Measurements from ENCODE around the gene DCC.

Gene DCC

DNA sequence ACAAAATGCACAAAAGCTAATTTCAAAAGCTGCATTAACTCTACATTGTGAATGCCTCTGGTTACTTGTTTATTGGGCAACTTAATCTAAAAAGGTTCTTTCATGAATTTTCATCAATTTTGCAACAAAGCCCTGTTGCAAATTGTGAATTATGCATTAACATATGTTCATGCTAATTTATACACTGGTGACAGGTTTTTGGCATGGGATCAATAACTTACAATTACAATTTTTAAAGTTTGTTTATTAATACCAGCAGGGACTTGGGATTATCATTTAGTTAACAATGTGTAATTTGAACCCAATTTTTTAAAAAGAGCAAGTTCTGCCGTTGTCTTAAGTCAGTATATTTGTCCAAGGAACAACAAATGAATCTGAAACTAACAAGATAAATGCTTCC, 183.6 kb downstream of the DCC start:
- H3K4me3 ChIP-seq (ENCODE audit: low read depth, low read length), result no peak overlapping the region
- ChIA-PET POLR2A (no interaction called here), CTCF (no interaction called here)
- no peak for DNase-seq (ENCODE audit: low read depth, low spot score)
- TF ChIP-seq, protein P1, sequence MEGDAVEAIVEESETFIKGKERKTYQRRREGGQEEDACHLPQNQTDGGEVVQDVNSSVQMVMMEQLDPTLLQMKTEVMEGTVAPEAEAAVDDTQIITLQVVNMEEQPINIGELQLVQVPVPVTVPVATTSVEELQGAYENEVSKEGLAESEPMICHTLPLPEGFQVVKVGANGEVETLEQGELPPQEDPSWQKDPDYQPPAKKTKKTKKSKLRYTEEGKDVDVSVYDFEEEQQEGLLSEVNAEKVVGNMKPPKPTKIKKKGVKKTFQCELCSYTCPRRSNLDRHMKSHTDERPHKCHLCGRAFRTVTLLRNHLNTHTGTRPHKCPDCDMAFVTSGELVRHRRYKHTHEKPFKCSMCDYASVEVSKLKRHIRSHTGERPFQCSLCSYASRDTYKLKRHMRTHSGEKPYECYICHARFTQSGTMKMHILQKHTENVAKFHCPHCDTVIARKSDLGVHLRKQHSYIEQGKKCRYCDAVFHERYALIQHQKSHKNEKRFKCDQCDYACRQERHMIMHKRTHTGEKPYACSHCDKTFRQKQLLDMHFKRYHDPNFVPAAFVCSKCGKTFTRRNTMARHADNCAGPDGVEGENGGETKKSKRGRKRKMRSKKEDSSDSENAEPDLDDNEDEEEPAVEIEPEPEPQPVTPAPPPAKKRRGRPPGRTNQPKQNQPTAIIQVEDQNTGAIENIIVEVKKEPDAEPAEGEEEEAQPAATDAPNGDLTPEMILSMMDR (IDR thresholded peaks at IDR 0.05; ENCODE audit: insufficient read depth, low read length, missing control alignments), result no peak

DNA sequence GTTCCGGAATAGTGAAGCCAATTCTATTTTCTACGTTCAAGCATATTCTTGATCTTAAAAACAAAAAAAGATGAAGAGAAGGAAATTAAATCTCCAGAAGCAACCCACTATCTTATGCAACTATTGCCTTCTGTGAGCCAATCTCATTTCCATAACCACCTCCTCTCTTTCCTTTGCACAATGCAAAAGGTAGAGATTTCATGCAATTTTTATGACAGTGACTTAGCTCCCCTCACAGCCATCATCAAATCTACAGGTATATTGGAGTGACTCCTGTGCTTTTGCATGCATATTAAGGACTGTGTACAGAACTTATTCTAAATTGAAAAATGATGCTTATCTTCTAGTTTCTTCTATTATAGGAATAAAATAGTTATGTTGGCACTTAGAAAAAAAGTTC, 191.8 kb downstream of the DCC start:
- CTCF ChIA-PET, result no interaction called here
- TF ChIP-seq, protein P1 (IDR thresholded peaks at IDR 0.05; ENCODE audit: insufficient read depth, low read length, missing control alignments), result no peak
- no peak overlapping the region for H3K4me3 ChIP-seq (ENCODE audit: low read depth, low read length)
- no peak for DNase-seq (ENCODE audit: low read depth, low spot score)
- POLR2A ChIA-PET, result no interaction called here

DNA sequence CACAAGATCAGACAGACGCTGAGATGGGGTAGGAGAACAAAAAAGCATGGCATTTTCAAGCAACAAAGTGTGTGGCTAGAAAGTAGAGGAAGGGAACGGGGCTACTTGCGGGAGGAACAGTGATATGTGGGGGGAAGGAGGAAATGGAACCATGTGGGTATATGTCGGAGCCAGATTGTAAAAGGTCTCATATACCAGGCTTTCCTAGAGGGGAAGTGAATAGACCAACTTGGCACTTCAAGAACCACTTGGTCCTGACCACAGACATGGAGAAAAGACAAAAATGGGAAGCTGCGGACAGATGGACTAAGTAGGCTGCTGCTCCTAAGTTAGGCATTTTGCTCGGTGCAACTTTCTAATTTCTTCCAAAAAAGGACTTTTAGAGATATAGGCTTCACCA, 196.0 kb downstream of the DCC start:
- ChIA-PET POLR2A (no interaction called here), CTCF (no interaction called here)
- no peak overlapping the region for H3K4me3 ChIP-seq (ENCODE audit: low read depth, low read length)
- DNase-seq (ENCODE audit: low read depth, low spot score), result no peak
- TF ChIP-seq, protein P1 (IDR thresholded peaks at IDR 0.05; ENCODE audit: insufficient read depth, low read length, missing control alignments), result no peak

DNA sequence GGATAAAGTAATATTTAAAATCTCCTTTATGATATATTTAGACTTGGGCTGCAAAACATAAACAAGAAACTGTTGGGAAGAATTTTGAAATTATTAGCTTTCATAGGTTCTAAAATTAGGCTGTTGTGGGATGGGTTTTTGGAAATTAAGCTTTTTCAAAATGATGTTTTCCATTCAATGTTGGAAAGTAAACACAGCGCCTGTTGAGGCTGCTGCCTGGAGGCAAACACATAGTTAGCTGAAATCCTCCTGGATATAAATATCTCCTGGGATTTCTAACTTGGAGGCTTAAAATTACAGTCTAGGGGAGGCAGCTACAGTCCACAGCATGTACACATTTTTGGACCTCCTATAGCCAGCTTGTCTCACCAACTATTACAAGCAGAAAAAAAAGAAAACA, 197.3 kb downstream of the DCC start:
- H3K4me3 ChIP-seq (ENCODE audit: low read depth, low read length), result no peak overlapping the region
- ChIA-PET POLR2A (no interaction called here), CTCF (interaction anchor here (0.9 kb wide), 1 partner anchor 8 kb away, joined by 3 read pairs; no protein-coding TSS in a partner anchor)
- DNase-seq (ENCODE audit: low read depth, low spot score), result no peak
- TF ChIP-seq, protein P1 (IDR thresholded peaks at IDR 0.05; ENCODE audit: insufficient read depth, low read length, missing control alignments), result no peak

DNA sequence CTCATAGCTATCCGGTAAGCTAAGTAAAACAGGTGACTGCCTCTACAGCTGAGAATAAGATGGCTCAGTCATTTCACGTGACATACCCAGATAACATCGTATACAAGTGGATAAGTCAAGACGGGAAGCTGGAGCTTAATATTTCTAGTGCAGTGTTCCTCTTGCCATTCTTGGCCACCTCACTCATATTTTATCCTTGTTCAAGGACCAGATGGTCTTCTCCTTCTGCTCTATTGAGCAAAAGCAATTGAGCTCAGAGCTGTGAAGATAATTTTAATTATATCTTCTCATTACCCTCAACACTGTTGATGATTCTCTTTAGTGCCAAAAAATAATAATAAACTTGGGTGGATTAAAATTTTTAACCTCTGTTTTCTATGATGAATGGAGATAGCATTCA, 201.1 kb downstream of the DCC start:
- CTCF ChIA-PET, result interaction anchor here (1.2 kb wide), 1 partner anchor 11 kb away, joined by 3 read pairs; no protein-coding TSS in a partner anchor
- POLR2A ChIA-PET, result no interaction called here
- TF ChIP-seq, protein P1 (IDR thresholded peaks at IDR 0.05; ENCODE audit: insufficient read depth, low read length, missing control alignments), result no peak
- no peak overlapping the region for H3K4me3 ChIP-seq (ENCODE audit: low read depth, low read length)
- no peak for DNase-seq (ENCODE audit: low read depth, low spot score)

DNA sequence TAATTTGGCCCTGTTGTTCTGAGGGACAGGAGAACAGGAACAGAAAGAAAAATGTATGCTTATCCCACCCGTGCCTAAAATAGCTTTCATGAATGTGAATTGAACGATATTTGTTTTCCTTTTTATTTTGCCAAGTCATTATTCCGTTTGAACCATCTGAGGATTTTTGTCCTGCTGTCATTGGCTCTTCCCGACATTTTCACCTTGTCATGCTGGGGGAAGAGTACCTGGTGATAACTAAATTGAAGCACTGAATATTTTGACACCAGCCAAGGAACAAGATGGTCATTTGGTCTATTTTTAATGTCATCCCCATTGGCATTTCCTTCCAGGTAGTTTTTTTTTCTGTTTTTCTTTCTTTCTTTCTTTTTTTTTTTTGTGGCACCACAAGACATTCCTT, 204.1 kb downstream of the DCC start:
- DNase-seq (ENCODE audit: low read depth, low spot score), result no peak
- ChIA-PET CTCF (no interaction called here), POLR2A (no interaction called here)
- TF ChIP-seq, protein P1 (IDR thresholded peaks at IDR 0.05; ENCODE audit: insufficient read depth, low read length, missing control alignments), result no peak
- no peak overlapping the region for H3K4me3 ChIP-seq (ENCODE audit: low read depth, low read length)
